Liver (tissue), 9 donors: Measurements from ENCODE around the gene TMPRSS3. TPM values are rescaled to one million over a fixed set of nuclear protein-coding genes. Genes with fewer than 3 reads are reported as not detected.

Experiments used
- DNase-seq: peaks from one replicate; pipeline ENCODE4 v3.0.0-alpha.2; 2017; ENCODE audit warnings: low spot score
- H3K27ac ChIP-seq, 2 donors: one replicate each; pipeline ENCODE4 v1.7.0; 2013; ENCODE audit warnings: inconsistent platforms in 2 of 2, low read length in 2 of 2, control low read depth in 1 of 2, low read depth in 1 of 2, mild to moderate bottlenecking in 1 of 2
- H3K27me3 ChIP-seq, 4 donors: one replicate each; pipeline versions ENCODE4 v1.6.1 to v1.7.0; 2013; ENCODE audit warnings: low read length in 3 of 4, inconsistent platforms in 1 of 4, mild to moderate bottlenecking in 1 of 4, moderate library complexity in 1 of 4; ENCODE audit not compliant: control insufficient read depth in 4 of 4, insufficient read depth in 4 of 4
- H3K36me3 ChIP-seq, 4 donors: one replicate each; pipeline versions ENCODE4 v1.6.1 to v1.7.0; 2013; ENCODE audit warnings: low read length in 3 of 4, mild to moderate bottlenecking in 3 of 4, low read depth in 1 of 4, moderate library complexity in 1 of 4; ENCODE audit not compliant: control insufficient read depth in 4 of 4, insufficient read depth in 3 of 4
- H3K4me1 ChIP-seq, 4 donors: one replicate each; pipeline versions ENCODE4 v1.6.1 to v1.7.0; 2013; ENCODE audit warnings: low read length in 3 of 4, mild to moderate bottlenecking in 3 of 4, moderate library complexity in 1 of 4; ENCODE audit not compliant: control insufficient read depth in 4 of 4, insufficient read depth in 4 of 4
- H3K4me3 ChIP-seq, 3 donors: one replicate each; pipeline versions ENCODE4 v1.6.1 to v1.7.0; 2013; ENCODE audit warnings: low read length in 3 of 3, control low read depth in 1 of 3, low read depth in 1 of 3, mild to moderate bottlenecking in 1 of 3
- H3K9ac ChIP-seq, 2 donors: one replicate each; pipeline ENCODE4 v1.7.0; 2013; ENCODE audit warnings: low read length in 2 of 2, mild to moderate bottlenecking in 2 of 2, moderate library complexity in 2 of 2, control low read depth in 1 of 2, low read depth in 1 of 2
- H3K9me3 ChIP-seq, 4 donors: one replicate each; pipeline versions ENCODE4 v1.6.1 to v1.7.0; 2013; ENCODE audit warnings: low read length in 3 of 4; ENCODE audit not compliant: control insufficient read depth in 4 of 4
- ATF3 ChIP-seq: IDR thresholded peaks from 2 replicates; pipeline ENCODE4 v1.6.1; 2016; ENCODE audit warnings: antibody characterized with exemption
- CTCF ChIP-seq: fragments of 150-350 bp; IDR thresholded peaks from 2 replicates; pipeline ENCODE4 v1.5.1; 2017; ENCODE audit warnings: improper control_type of control experiment, low read depth, low read length; ENCODE audit not compliant: missing input control
- EGR1 ChIP-seq, 2 donors: IDR thresholded peaks; 2 replicates each; pipeline ENCODE4 v1.6.1; 2016 to 2018; ENCODE audit warnings: antibody characterized with exemption in 2 of 2, low read depth in 2 of 2
- FOXA1 ChIP-seq: IDR thresholded peaks from 2 replicates; pipeline ENCODE4 v1.6.1; 2016; ENCODE audit warnings: antibody characterized with exemption
- FOXA2 ChIP-seq: IDR thresholded peaks from 2 replicates; pipeline ENCODE4 v1.6.1; 2016; ENCODE audit warnings: antibody characterized with exemption
- HNF4A ChIP-seq, 2 donors: conservative IDR thresholded peaks; 2 replicates each; pipeline ENCODE4 v1.6.1; 2016; ENCODE audit warnings: antibody characterized with exemption in 2 of 2, mild to moderate bottlenecking in 2 of 2
- HNF4G ChIP-seq: IDR thresholded peaks from 2 replicates; pipeline ENCODE4 v1.6.1; 2016; ENCODE audit warnings: antibody characterized with exemption
- MAX ChIP-seq: IDR thresholded peaks from 2 replicates; pipeline ENCODE4 v1.6.1; 2016; ENCODE audit warnings: antibody characterized with exemption
- NR2F2 ChIP-seq: IDR thresholded peaks from 2 replicates; pipeline ENCODE4 v1.6.1; 2016; ENCODE audit warnings: antibody characterized with exemption
- RAD21 ChIP-seq, 2 donors: IDR thresholded peaks; 2 replicates each; pipeline ENCODE4 v1.6.1; 2016; ENCODE audit warnings: antibody characterized with exemption in 2 of 2, mild to moderate bottlenecking in 2 of 2
- REST ChIP-seq: IDR thresholded peaks from 2 replicates; pipeline ENCODE4 v1.6.1; 2016; ENCODE audit warnings: antibody characterized with exemption, mild to moderate bottlenecking
- SP1 ChIP-seq: IDR thresholded peaks from 2 replicates; pipeline ENCODE4 v1.6.1; 2018; ENCODE audit warnings: antibody characterized with exemption, mild to moderate bottlenecking
- TAF1 ChIP-seq: conservative IDR thresholded peaks from 2 replicates; pipeline ENCODE4 v1.6.1; 2016; ENCODE audit warnings: antibody characterized with exemption, mild to moderate bottlenecking
- YY1 ChIP-seq: IDR thresholded peaks from 2 replicates; pipeline ENCODE4 v1.6.1; 2016; ENCODE audit warnings: antibody characterized with exemption, mild to moderate bottlenecking
- ZBTB33 ChIP-seq: IDR thresholded peaks from 2 replicates; pipeline ENCODE4 v1.6.1; 2016; ENCODE audit warnings: antibody characterized with exemption
- WGBS: extraction: QIAGEN DNeasy Blood & Tissue Kit; methylation state at CpG from one replicate; pipeline ENCODE4 v1.1.7; 2013; 5-methylcytosine and 5-hydroxymethylcytosine counted together
- polyA plus RNA-seq, 2 donors: library from polyadenylated mRNA; stranded (reverse) in 1 of 2; unstranded in 1 of 2; fragments of 200-250 nt in 1 of 2; fragments of >200 nt in 1 of 2; fragmentation: Nextera tagmentation in 1 of 2; extraction: Ambion mirVana in 1 of 2; gene quantifications; one replicate each; pipeline versions ENCODE4 v1.2.1 to v1.2.3, GENCODE V29; 2013 to 2015
- total RNA-seq, 2 donors: library from RNA; depleted of rRNA; stranded (reverse); fragments of >200 nt; gene quantifications; one replicate each; pipeline ENCODE4 v1.2.3, GENCODE V29; 2014
- donor health status: healthy.
- donor health status: healthy.
- donor health status: healthy.
- donor health status: healthy.
- donor health status: healthy.

TMPRSS3 gene
- total and polyA plus RNA-seq, 4 donors, result 0.25 to 0.50 TPM; not detected in 2

GRCh38 chr21:42434884-42435283 lies 39.0 kb upstream of the TMPRSS3 start:
- Histone ChIP-seq H3K9ac (no peak overlapping the region), H3K4me1 (no peaks in the 10 kb centered on the region), H3K27ac (no peak overlapping the region), H3K27me3 (peaks cover 0 to 3% (median 0%) of the 10 kb centered on the region in 4 donors), H3K9me3 (peaks cover 0 to 3% (median 0%) of the 10 kb centered on the region in 4 donors), H3K4me3 (no peak overlapping the region), H3K36me3 (no peaks in the 10 kb centered on the region)
- 74% methylated on average over 3 of the region's 3 CpGs for WGBS
- TF ChIP-seq TAF1 (no peak), YY1 (no peak), REST (no peak), NR2F2 (no peak), CTCF (no peak), MAX (no peak), RAD21 (IDR thresholded peaks at IDR 0.05) (no peak), HNF4A (conservative IDR thresholded peaks at IDR 0.05) (no peak), SP1 (no peak), EGR1 (IDR thresholded peaks at IDR 0.05; ENCODE audit: low read depth in 2 of 2) (no peak)
- DNase-seq, result no peak

GRCh38 chr21:42433946-42434551 lies 38.2 kb upstream of the TMPRSS3 start:
- no peak for TF ChIP-seq HNF4G
- TF ChIP-seq REST, result no peak
- TF ChIP-seq CTCF, result no peak
- TF ChIP-seq NR2F2, result no peak
- no peak for TF ChIP-seq MAX
- no peak for TF ChIP-seq HNF4A (conservative IDR thresholded peaks at IDR 0.05)
- no peak for TF ChIP-seq EGR1 (IDR thresholded peaks at IDR 0.05; ENCODE audit: low read depth in 2 of 2)
- no peak for TF ChIP-seq ZBTB33
- TF ChIP-seq ATF3, result no peak
- TF ChIP-seq SP1, result no peak
- no peak for TF ChIP-seq FOXA2
- TF ChIP-seq FOXA1, result no peak
- peaks cover 0 to 3% (median 0%) of the 10 kb centered on the region in 4 donors for H3K9me3 ChIP-seq
- WGBS, result 61% methylated on average over 10 of the region's 10 CpGs
- peaks cover 0 to 3% (median 0%) of the 10 kb centered on the region in 4 donors for H3K27me3 ChIP-seq
- H3K4me3 ChIP-seq, result no peak overlapping the region
- H3K9ac ChIP-seq, result no peak overlapping the region
- no peaks in the 10 kb centered on the region for H3K4me1 ChIP-seq
- no peak overlapping the region for H3K27ac ChIP-seq
- DNase-seq, result no peak
- no peaks in the 10 kb centered on the region for H3K36me3 ChIP-seq
